HG03571 (cell line): Measurements from ENCODE around the gene MTX1.
"Not testable (repeated sequence)": the region's sequence is repeated elsewhere in the genome, so short reads cannot be mapped to it uniquely, and the experiment has no call there.

Experiments
- ATAC-seq: cut with Tn5 transposase; IDR thresholded peaks from one replicate; pipeline ENCODE4 v1.9.1; 2021; ENCODE audit not compliant: unreplicated experiment

The MTX1 gene

GRCh38 chr1:155208541-155209311, at the start of gene MTX1:
Gene MTX1 (plus strand): TSS chr1:155208695. CDS start chr1:155208805, 110 bp downstream.
- ATAC-seq, result peak; percentile 66

GRCh38 chr1:155158991-155159390, 49.5 kb upstream of the MTX1 start:
- ATAC-seq, result no peak

GRCh38 chr1:155160128-155160527, 48.4 kb upstream of the MTX1 start:
- no peak for ATAC-seq

- not testable (repeated sequence) for ATAC-seq
These were observed 45.9 kb upstream of the MTX1 start for GRCh38 chr1:155162631-155163030.

GRCh38 chr1:155163785-155164184, 44.7 kb upstream of the MTX1 start:
- not testable (repeated sequence) for ATAC-seq

- ATAC-seq, result not testable (repeated sequence)
These were observed 43.9 kb upstream of the MTX1 start for GRCh38 chr1:155164625-155165024.

- ATAC-seq, result no peak
These were observed 42.4 kb upstream of the MTX1 start for GRCh38 chr1:155166051-155166470.

- no peak for ATAC-seq
These were observed 41.9 kb upstream of the MTX1 start for GRCh38 chr1:155166471-155167165.

GRCh38 chr1:155167166-155168104, 41.1 kb upstream of the MTX1 start:
- ATAC-seq, result no peak

- not testable (repeated sequence) for ATAC-seq
These were observed 40.4 kb upstream of the MTX1 start for GRCh38 chr1:155168105-155168445.

GRCh38 chr1:155168456-155169210, 39.9 kb upstream of the MTX1 start:
- ATAC-seq, result no peak

- no peak for ATAC-seq
These were observed 39.0 kb upstream of the MTX1 start for GRCh38 chr1:155169541-155169940.

- ATAC-seq, result no peak
These were observed 38.3 kb upstream of the MTX1 start for GRCh38 chr1:155170101-155170785.

- no peak for ATAC-seq
These were observed 37.7 kb upstream of the MTX1 start for GRCh38 chr1:155170806-155171205.

GRCh38 chr1:155171836-155172731, 36.4 kb upstream of the MTX1 start:
- no peak for ATAC-seq

GRCh38 chr1:155172732-155173477, 35.6 kb upstream of the MTX1 start, which contains the start of gene KRTCAP2:
Gene KRTCAP2 (minus strand): TSS chr1:155173304. CDS start chr1:155173224, 80 bp downstream.
- ATAC-seq, result no peak

- no peak for ATAC-seq
These were observed 34.8 kb upstream of the MTX1 start, which contains the start of gene TRIM46 for GRCh38 chr1:155173478-155174323. Gene TRIM46 (plus strand): TSS chr1:155173849. CDS start chr1:155173967, 118 bp downstream.
